AG09319 (cell line): ENCODE results near the gene MOAP1.

Experiments used
- DNase-seq: peaks from one replicate; pipeline ENCODE4 v3.0.0-alpha.2; 2010; ENCODE audit warnings: low read depth; ENCODE audit errors: extremely low read depth
- CTCF ChIP-seq: IDR thresholded peaks from 2 replicates; pipeline ENCODE4 v1.5.1; 2011; ENCODE audit warnings: low read depth, mild to moderate bottlenecking, inconsistent platforms, low read length, moderate library complexity

The MOAP1 gene

GRCh38 chr14:93200553-93200952, 15.9 kb upstream of the MOAP1 start:
- no peak for DNase-seq
- no peak for TF ChIP-seq CTCF

GRCh38 chr14:93199031-93199430, 14.3 kb upstream of the MOAP1 start:
- DNase-seq = no peak
- TF ChIP-seq CTCF = no peak

- no peak for DNase-seq
- no peak for TF ChIP-seq CTCF
Observed at GRCh38 chr14:93195316-93195999, 10.8 kb upstream of the MOAP1 start.

GRCh38 chr14:93186956-93187355, 2.3 kb upstream of the MOAP1 start:
- no peak for TF ChIP-seq CTCF
- no peak for DNase-seq

GRCh38 chr14:93186466-93186865, 1.8 kb upstream of the MOAP1 start:
- TF ChIP-seq CTCF = no peak

GRCh38 chr14:93185349-93185720, 638 bp upstream of the MOAP1 start:
- no peak for TF ChIP-seq CTCF

More at GRCh38 chr14:93186466-93186865, 1.8 kb upstream of the MOAP1 start:
- no peak for DNase-seq

GRCh38 chr14:93183596-93184317, 940 bp downstream of the MOAP1 start:
- TF ChIP-seq CTCF = no peak
- DNase-seq = no peak

More at GRCh38 chr14:93185349-93185720, 638 bp upstream of the MOAP1 start:
- DNase-seq = no peak
